ENCODE measurements around the gene FGF21. TPM values are rescaled to one million over a fixed set of nuclear protein-coding genes. Genes with fewer than 3 reads are reported as not detected.

Gene FGF21
- total and polyA plus RNA-seq, 2 experiments from 2014 or later, result not detected

- Histone ChIP-seq H3K27ac (no peak overlapping the region), H3K4me1 (ENCODE audit: low read depth) (no peaks in the 10 kb centered on the region), H3K9me3 (ENCODE audit: low read depth) (no peaks in the 10 kb centered on the region), H3K36me3 (no peaks in the 10 kb centered on the region), H3K27me3 (no peaks in the 10 kb centered on the region), H3K4me3 (no peak overlapping the region)
- no peak for DNase-seq (ENCODE audit: low read depth in 1 of 2, low spot score in 1 of 2)
- no peak for TF ChIP-seq CTCF (IDR thresholded peaks at IDR 0.05; ENCODE audit: low read depth, low read length)
Observed at GRCh38 chr19:48799358-48800300, 44.3 kb downstream of the FGF21 start.

- TF ChIP-seq CTCF (IDR thresholded peaks at IDR 0.05; ENCODE audit: low read depth, low read length), result no peak
- DNase-seq (ENCODE audit: low read depth in 1 of 2, low spot score in 1 of 2), result no peak
- no peak overlapping the region for H3K4me3 ChIP-seq
- no peak overlapping the region for H3K27ac ChIP-seq
- H3K4me1 ChIP-seq (ENCODE audit: low read depth), result no peaks in the 10 kb centered on the region
- no peaks in the 10 kb centered on the region for H3K9me3 ChIP-seq (ENCODE audit: low read depth)
- H3K27me3 ChIP-seq, result no peaks in the 10 kb centered on the region
- H3K36me3 ChIP-seq, result no peaks in the 10 kb centered on the region
Observed at GRCh38 chr19:48802623-48803022, 47.3 kb downstream of the FGF21 start.

GRCh38 chr19:48804496-48804895 is 49.2 kb downstream of the FGF21 start:
- Histone ChIP-seq H3K27ac (no peak overlapping the region), H3K27me3 (no peaks in the 10 kb centered on the region), H3K36me3 (no peaks in the 10 kb centered on the region), H3K4me1 (ENCODE audit: low read depth) (no peaks in the 10 kb centered on the region), H3K4me3 (no peak overlapping the region), H3K9me3 (ENCODE audit: low read depth) (no peaks in the 10 kb centered on the region)
- no peak for DNase-seq (ENCODE audit: low read depth in 1 of 2, low spot score in 1 of 2)
- no peak for TF ChIP-seq CTCF (IDR thresholded peaks at IDR 0.05; ENCODE audit: low read depth, low read length)

- Histone ChIP-seq H3K4me3 (no peak overlapping the region), H3K9me3 (ENCODE audit: low read depth) (no peaks in the 10 kb centered on the region), H3K27ac (no peak overlapping the region), H3K36me3 (no peaks in the 10 kb centered on the region), H3K4me1 (ENCODE audit: low read depth) (no peaks in the 10 kb centered on the region), H3K27me3 (no peaks in the 10 kb centered on the region)
- DNase-seq (ENCODE audit: low read depth in 1 of 2, low spot score in 1 of 2), result no peak
- no peak for TF ChIP-seq CTCF (IDR thresholded peaks at IDR 0.05; ENCODE audit: low read depth, low read length)
Observed at GRCh38 chr19:48805452-48805851, 50.1 kb downstream of the FGF21 start.

- Histone ChIP-seq H3K4me1 (ENCODE audit: low read depth) (peaks cover under 1% of the 10 kb centered on the region), H3K27ac (no peak overlapping the region), H3K4me3 (no peak overlapping the region), H3K36me3 (no peaks in the 10 kb centered on the region), H3K9me3 (ENCODE audit: low read depth) (no peaks in the 10 kb centered on the region), H3K27me3 (no peaks in the 10 kb centered on the region)
- no peak for DNase-seq (ENCODE audit: low read depth in 1 of 2, low spot score in 1 of 2)
- TF ChIP-seq CTCF (IDR thresholded peaks at IDR 0.05; ENCODE audit: low read depth, low read length), result no peak
Observed at GRCh38 chr19:48806518-48806817, 51.1 kb downstream of the FGF21 start.

Measured in cardiac muscle cell (in vitro differentiated cells and primary cell).